ENCODE data around the gene VAMP5.
A peak's percentile ranks its signal among the peaks of the same experiment; 100 is the strongest.

Gene VAMP5

GRCh38 chr2:85595301-85596025 lies 11.2 kb downstream of the VAMP5 start, which contains the start of gene RNF181:
Gene RNF181 (plus strand): TSS chr2:85595745. CDS start chr2:85595764, 19 bp downstream.
- H4K12ac ChIP-seq (ENCODE audit: low read depth, low read length), result peak within 1 kb of the TSS; percentile 39
- H2BK120ac ChIP-seq (ENCODE audit: insufficient read depth, low read length, poor library complexity), result peak within 1 kb of the TSS; percentile 59
- peak within 1 kb of the TSS; percentile 45 for H2BK5ac ChIP-seq (ENCODE audit: low read depth, low read length, poor library complexity)
- peak within 1 kb of the TSS; percentile 66 for H3K14ac ChIP-seq (ENCODE audit: low read length)
- no peak within 1 kb of the TSS for H2BK12ac ChIP-seq (ENCODE audit: low read length)
- H3K9me3 ChIP-seq (ENCODE audit: insufficient read depth, low read depth, low read length), result peaks cover 2% of the 10 kb centered on the region
- H3K4me2 ChIP-seq (ENCODE audit: low read length), result peak within 1 kb of the TSS; percentile 81
- no CpG with 5 or more reads among the region's 47 CpGs for WGBS (ENCODE audit: extremely low coverage, insufficient coverage, insufficient read length)
- no peaks in the 10 kb centered on the region for H3K27me3 ChIP-seq (ENCODE audit: insufficient read depth, low read length)
- H3K9ac ChIP-seq (ENCODE audit: low read length), result peak within 1 kb of the TSS; percentile 95
- peak within 1 kb of the TSS; percentile 86 for H4K8ac ChIP-seq (ENCODE audit: low read depth, low read length)
- DNase-seq, result peak; percentile 98 to 99
- H3K4me3 ChIP-seq (ENCODE audit: low read depth, low read length), result peak within 1 kb of the TSS; percentile 97
- H3K18ac ChIP-seq (ENCODE audit: low read length), result peak within 1 kb of the TSS; percentile 57
- peak within 1 kb of the TSS; percentile 65 for H3K27ac ChIP-seq (ENCODE audit: low read depth, low read length)
- H4K91ac ChIP-seq (ENCODE audit: low read depth, low read length), result peak within 1 kb of the TSS; percentile 82
- H3K79me2 ChIP-seq (ENCODE audit: control insufficient read depth, insufficient read depth, low read length, poor library complexity), result peaks cover 5% of the 10 kb centered on the region
- peak within 1 kb of the TSS; percentile 90 for H2AFZ ChIP-seq (ENCODE audit: insufficient read depth, low read length, poor library complexity)
- H3K36me3 ChIP-seq (ENCODE audit: control insufficient read depth in 1 of 2, insufficient read depth in 2 of 2, low read length in 2 of 2), result peaks cover 28 to 32% of the 10 kb centered on the region in 2 experiments
- no peak within 1 kb of the TSS for H3K23ac ChIP-seq (ENCODE audit: low read length)
- H3K4ac ChIP-seq (ENCODE audit: low read depth, low read length), result peak within 1 kb of the TSS; percentile 24
- H3K79me1 ChIP-seq (ENCODE audit: low read length), result peaks cover 7% of the 10 kb centered on the region
- no peak within 1 kb of the TSS for H2AK5ac ChIP-seq (ENCODE audit: low read length)
- H3K4me1 ChIP-seq (ENCODE audit: control insufficient read depth in 1 of 2, insufficient read depth in 2 of 2, low read length in 2 of 2), result peaks cover 2 to 11% of the 10 kb centered on the region in 2 experiments

- WGBS (ENCODE audit: extremely low coverage, insufficient coverage, insufficient read length), result no CpG with 5 or more reads among the region's 10 CpGs
These were observed 11.7 kb downstream of the VAMP5 start for GRCh38 chr2:85596026-85596333.

GRCh38 chr2:85596486-85597143 lies 12.4 kb downstream of the VAMP5 start:
- Histone ChIP-seq H3K9me3 (ENCODE audit: insufficient read depth, low read depth, low read length) (peaks cover 2% of the 10 kb centered on the region), H3K36me3 (ENCODE audit: control insufficient read depth in 1 of 2, insufficient read depth in 2 of 2, low read length in 2 of 2) (peaks cover 28 to 32% of the 10 kb centered on the region in 2 experiments), H2AFZ (ENCODE audit: insufficient read depth, low read length, poor library complexity) (no peak overlapping the region), H4K12ac (ENCODE audit: low read depth, low read length) (no peak overlapping the region), H3K79me1 (ENCODE audit: low read length) (peaks cover 7% of the 10 kb centered on the region), H3K79me2 (ENCODE audit: control insufficient read depth, insufficient read depth, low read length, poor library complexity) (peaks cover 5% of the 10 kb centered on the region), H3K4me1 (ENCODE audit: control insufficient read depth in 1 of 2, insufficient read depth in 2 of 2, low read length in 2 of 2) (peaks cover 5 to 14% of the 10 kb centered on the region in 2 experiments), H2BK12ac (ENCODE audit: low read length) (no peak overlapping the region), H3K18ac (ENCODE audit: low read length) (no peak overlapping the region), H2AK5ac (ENCODE audit: low read length) (no peak overlapping the region), H3K14ac (ENCODE audit: low read length) (no peak overlapping the region), H2BK5ac (ENCODE audit: low read depth, low read length, poor library complexity) (no peak overlapping the region), H2BK120ac (ENCODE audit: insufficient read depth, low read length, poor library complexity) (no peak overlapping the region), H3K27ac (ENCODE audit: low read depth, low read length) (no peak overlapping the region), H3K23ac (ENCODE audit: low read length) (no peak overlapping the region), H3K4me3 (ENCODE audit: low read depth, low read length) (no peak overlapping the region), H3K27me3 (ENCODE audit: insufficient read depth, low read length) (no peaks in the 10 kb centered on the region), H3K4ac (ENCODE audit: low read depth, low read length) (peak overlapping the region; percentile 22), H4K8ac (ENCODE audit: low read depth, low read length) (no peak overlapping the region), H3K4me2 (ENCODE audit: low read length) (peak overlapping the region; percentile 81), H3K9ac (ENCODE audit: low read length) (no peak overlapping the region), H4K91ac (ENCODE audit: low read depth, low read length) (no peak overlapping the region)
- no CpG with 5 or more reads among the region's 3 CpGs for WGBS (ENCODE audit: extremely low coverage, insufficient coverage, insufficient read length)
- DNase-seq, result no peak

More at GRCh38 chr2:85596026-85596333, 11.7 kb downstream of the VAMP5 start:
- Histone ChIP-seq H2BK5ac (ENCODE audit: low read depth, low read length, poor library complexity) (peak overlapping the region; percentile 18), H2AFZ (ENCODE audit: insufficient read depth, low read length, poor library complexity) (peak overlapping the region; percentile 46), H3K79me1 (ENCODE audit: low read length) (peaks cover 7% of the 10 kb centered on the region), H2AK5ac (ENCODE audit: low read length) (no peak overlapping the region), H3K4me3 (ENCODE audit: low read depth, low read length) (peak overlapping the region; percentile 97), H3K14ac (ENCODE audit: low read length) (peak overlapping the region; percentile 66), H3K9me3 (ENCODE audit: insufficient read depth, low read depth, low read length) (peaks cover 2% of the 10 kb centered on the region), H3K23ac (ENCODE audit: low read length) (no peak overlapping the region), H3K4ac (ENCODE audit: low read depth, low read length) (peak overlapping the region; percentile 24), H3K79me2 (ENCODE audit: control insufficient read depth, insufficient read depth, low read length, poor library complexity) (peaks cover 5% of the 10 kb centered on the region), H3K36me3 (ENCODE audit: control insufficient read depth in 1 of 2, insufficient read depth in 2 of 2, low read length in 2 of 2) (peaks cover 28 to 32% of the 10 kb centered on the region in 2 experiments), H3K27me3 (ENCODE audit: insufficient read depth, low read length) (no peaks in the 10 kb centered on the region), H3K4me1 (ENCODE audit: control insufficient read depth in 1 of 2, insufficient read depth in 2 of 2, low read length in 2 of 2) (peaks cover 2 to 10% of the 10 kb centered on the region in 2 experiments), H3K4me2 (ENCODE audit: low read length) (peak overlapping the region; percentile 81), H3K27ac (ENCODE audit: low read depth, low read length) (peak overlapping the region; percentile 9), H3K18ac (ENCODE audit: low read length) (peak overlapping the region; percentile 25), H4K12ac (ENCODE audit: low read depth, low read length) (peak overlapping the region; percentile 39), H4K91ac (ENCODE audit: low read depth, low read length) (peak overlapping the region; percentile 82), H2BK120ac (ENCODE audit: insufficient read depth, low read length, poor library complexity) (peak overlapping the region; percentile 59), H3K9ac (ENCODE audit: low read length) (peak overlapping the region; percentile 95), H4K8ac (ENCODE audit: low read depth, low read length) (peak overlapping the region; percentile 79), H2BK12ac (ENCODE audit: low read length) (no peak overlapping the region)
- DNase-seq, result peak; percentile 42 to 67

GRCh38 chr2:85597241-85597640 lies 13.0 kb downstream of the VAMP5 start:
- H2BK120ac ChIP-seq (ENCODE audit: insufficient read depth, low read length, poor library complexity), result no peak overlapping the region
- no peak for DNase-seq

More at GRCh38 chr2:85597241-85597640, 13.0 kb downstream of the VAMP5 start:
- no peak overlapping the region for H4K8ac ChIP-seq (ENCODE audit: low read depth, low read length)
- H3K9ac ChIP-seq (ENCODE audit: low read length), result no peak overlapping the region
- H3K9me3 ChIP-seq (ENCODE audit: insufficient read depth, low read depth, low read length), result peaks cover 2% of the 10 kb centered on the region
- peaks cover 8% of the 10 kb centered on the region for H3K79me2 ChIP-seq (ENCODE audit: control insufficient read depth, insufficient read depth, low read length, poor library complexity)
- no peak overlapping the region for H3K4me2 ChIP-seq (ENCODE audit: low read length)
- peaks cover 28 to 32% of the 10 kb centered on the region in 2 experiments for H3K36me3 ChIP-seq (ENCODE audit: control insufficient read depth in 1 of 2, insufficient read depth in 2 of 2, low read length in 2 of 2)
- no peak overlapping the region for H2BK12ac ChIP-seq (ENCODE audit: low read length)
- H4K91ac ChIP-seq (ENCODE audit: low read depth, low read length), result no peak overlapping the region
- H2AFZ ChIP-seq (ENCODE audit: insufficient read depth, low read length, poor library complexity), result no peak overlapping the region
- no peak overlapping the region for H3K18ac ChIP-seq (ENCODE audit: low read length)
- no peak overlapping the region for H3K4me3 ChIP-seq (ENCODE audit: low read depth, low read length)
- no CpG with 5 or more reads among the region's 5 CpGs for WGBS (ENCODE audit: extremely low coverage, insufficient coverage, insufficient read length)
- H2BK5ac ChIP-seq (ENCODE audit: low read depth, low read length, poor library complexity), result no peak overlapping the region
- no peak overlapping the region for H4K12ac ChIP-seq (ENCODE audit: low read depth, low read length)
- H2AK5ac ChIP-seq (ENCODE audit: low read length), result no peak overlapping the region
- H3K79me1 ChIP-seq (ENCODE audit: low read length), result peaks cover 11% of the 10 kb centered on the region
- H3K23ac ChIP-seq (ENCODE audit: low read length), result no peak overlapping the region
- peaks cover 7 to 19% of the 10 kb centered on the region in 2 experiments for H3K4me1 ChIP-seq (ENCODE audit: control insufficient read depth in 1 of 2, insufficient read depth in 2 of 2, low read length in 2 of 2)
- H3K27me3 ChIP-seq (ENCODE audit: insufficient read depth, low read length), result no peaks in the 10 kb centered on the region
- no peak overlapping the region for H3K14ac ChIP-seq (ENCODE audit: low read length)
- no peak overlapping the region for H3K27ac ChIP-seq (ENCODE audit: low read depth, low read length)
- H3K4ac ChIP-seq (ENCODE audit: low read depth, low read length), result peak overlapping the region; percentile 15
